GM18519 (cell line): ENCODE measurements around the gene RPA3.

Experiments
- ATAC-seq: cut with Tn5 transposase; IDR thresholded peaks from one replicate; pipeline ENCODE4 v1.9.1; 2021; ENCODE audit warnings: mild to moderate bottlenecking, moderate library complexity; ENCODE audit not compliant: unreplicated experiment, low FRiP score

The RPA3 gene

GRCh38 chr7:7614018-7614741 lies 104.2 kb downstream of the RPA3 start:
- ATAC-seq = no peak

- no peak for ATAC-seq
Observed at GRCh38 chr7:7613210-7613609, 105.2 kb downstream of the RPA3 start.

- ATAC-seq = no peak
Observed at GRCh38 chr7:7612519-7612918, 105.9 kb downstream of the RPA3 start.

- no peak for ATAC-seq
Observed at GRCh38 chr7:7609330-7609729, 109.1 kb downstream of the RPA3 start.

GRCh38 chr7:7607010-7607409 lies 111.4 kb downstream of the RPA3 start:
- ATAC-seq = no peak

GRCh38 chr7:7596176-7596575 lies 122.2 kb downstream of the RPA3 start:
- ATAC-seq = no peak

GRCh38 chr7:7595451-7595850 lies 123.0 kb downstream of the RPA3 start:
- ATAC-seq = no peak
